H9 (cell line): ENCODE data around the gene SPATA25. TPM values are rescaled to one million over a fixed set of nuclear protein-coding genes. Genes with fewer than 3 reads are reported as not detected.

Experiments used
- DNase-seq: peaks from one replicate; pipeline ENCODE4 v3.0.0-alpha.2; 2017
- H2AFZ ChIP-seq: one replicate; pipeline ENCODE4 v1.6.1; 2013; ENCODE audit warnings: mild to moderate bottlenecking, low read length, control low read depth, moderate library complexity
- H2AK5ac ChIP-seq: 2 replicates; pipeline ENCODE4 v1.6.1; 2013; ENCODE audit warnings: low read length, control low read depth, mixed read lengths; ENCODE audit not compliant: insufficient read length
- H2BK120ac ChIP-seq: one replicate; pipeline ENCODE4 v1.6.1; 2013; ENCODE audit warnings: low read depth, mild to moderate bottlenecking, low read length, control low read depth, inconsistent platforms; ENCODE audit not compliant: poor library complexity, severe bottlenecking
- H2BK12ac ChIP-seq: 2 replicates; pipeline ENCODE4 v1.6.1; 2013; ENCODE audit warnings: low read length, control low read depth, mixed read lengths, low read depth; ENCODE audit not compliant: insufficient read length
- H2BK15ac ChIP-seq: 2 replicates; pipeline ENCODE4 v1.6.1; 2013; ENCODE audit warnings: low read depth, low read length, control low read depth
- H2BK20ac ChIP-seq: one replicate; pipeline ENCODE4 v1.6.1; 2013; ENCODE audit warnings: low read depth, mild to moderate bottlenecking, low read length, control low read depth, inconsistent platforms; ENCODE audit not compliant: poor library complexity, severe bottlenecking
- H2BK5ac ChIP-seq: 2 replicates; pipeline ENCODE4 v1.6.1; 2013; ENCODE audit warnings: low read length, control low read depth, mixed read lengths; ENCODE audit not compliant: insufficient read length
- H3K14ac ChIP-seq: 2 replicates; pipeline ENCODE4 v1.6.1; 2013; ENCODE audit warnings: low read length, control low read depth; ENCODE audit not compliant: insufficient read depth
- H3K18ac ChIP-seq: 2 replicates; pipeline ENCODE4 v1.6.1; 2013; ENCODE audit warnings: low read depth, mild to moderate bottlenecking, mixed read lengths, low read length, control low read depth; ENCODE audit not compliant: insufficient read length
- H3K23ac ChIP-seq: 2 replicates; pipeline ENCODE4 v1.6.1; 2013; ENCODE audit warnings: low read length, control low read depth, mixed read lengths, low read depth; ENCODE audit not compliant: insufficient read length
- H3K23me2 ChIP-seq: 2 replicates; pipeline ENCODE4 v1.6.1; 2013; ENCODE audit warnings: low read depth, mild to moderate bottlenecking, mixed read lengths, low read length, control low read depth; ENCODE audit not compliant: insufficient read length, poor library complexity, severe bottlenecking
- H3K27ac ChIP-seq: 2 replicates; pipeline ENCODE4 v1.5.1; 2013; ENCODE audit warnings: low read length, control low read depth, mixed read lengths, low read depth; ENCODE audit not compliant: insufficient read length
- H3K27me3 ChIP-seq: 2 replicates; pipeline ENCODE4 v1.6.1; 2013; ENCODE audit warnings: low read length, control low read depth, inconsistent platforms; ENCODE audit not compliant: insufficient read depth
- H3K4ac ChIP-seq: 2 replicates; pipeline ENCODE4 v1.6.1; 2013; ENCODE audit warnings: low read depth, mild to moderate bottlenecking, control low read depth, inconsistent platforms, low read length, moderate library complexity
- H3K4me1 ChIP-seq: 2 replicates; pipeline ENCODE4 v1.6.1; 2013; ENCODE audit warnings: low read length, control low read depth, inconsistent platforms; ENCODE audit not compliant: insufficient read depth
- H3K4me2 ChIP-seq: 2 replicates; pipeline ENCODE4 v1.6.1; 2013; ENCODE audit warnings: low read length, control low read depth, mixed read lengths; ENCODE audit not compliant: insufficient read length, insufficient read depth
- H3K56ac ChIP-seq: 2 replicates; pipeline ENCODE4 v1.6.1; 2013; ENCODE audit warnings: low read depth, mild to moderate bottlenecking, mixed read lengths, low read length, control low read depth; ENCODE audit not compliant: insufficient read length
- H3K79me1 ChIP-seq: 2 replicates; pipeline ENCODE4 v1.6.1; 2013; ENCODE audit warnings: low read depth, mild to moderate bottlenecking, moderate library complexity, low read length, control low read depth, inconsistent platforms; ENCODE audit not compliant: insufficient read depth, poor library complexity, severe bottlenecking
- H3K79me2 ChIP-seq: 2 replicates; pipeline ENCODE4 v1.6.1; 2013; ENCODE audit warnings: low read length, control low read depth, inconsistent platforms; ENCODE audit not compliant: insufficient read depth
- H3K9ac ChIP-seq: 2 replicates; pipeline ENCODE4 v1.6.1; 2013; ENCODE audit warnings: low read length, control low read depth, mixed read lengths; ENCODE audit not compliant: insufficient read length; ENCODE audit errors: extremely low read depth
- H3K9me3 ChIP-seq: one replicate; pipeline ENCODE4 v1.6.1; 2013; ENCODE audit warnings: low read depth, low read length, inconsistent platforms; ENCODE audit not compliant: control insufficient read depth
- H3T11ph ChIP-seq: one replicate; pipeline ENCODE4 v1.6.1; 2013; ENCODE audit warnings: mild to moderate bottlenecking, low read length, control low read depth, inconsistent platforms
- H4K20me1 ChIP-seq: one replicate; pipeline ENCODE4 v1.6.1; 2013; ENCODE audit not compliant: control insufficient read depth, insufficient read length, insufficient read depth
- H4K5ac ChIP-seq: 2 replicates; pipeline ENCODE4 v1.6.1; 2013; ENCODE audit warnings: low read depth, mild to moderate bottlenecking, mixed read lengths, low read length, control low read depth; ENCODE audit not compliant: insufficient read length
- H4K8ac ChIP-seq: replicated peaks from 2 replicates; pipeline ENCODE4 v1.6.1; 2013; ENCODE audit warnings: low read length, control low read depth, mixed read lengths, low read depth; ENCODE audit not compliant: insufficient read length
- H4K91ac ChIP-seq: 2 replicates; pipeline ENCODE4 v1.6.1; 2013; ENCODE audit warnings: low read depth, mild to moderate bottlenecking, moderate library complexity, mixed read lengths, low read length, control low read depth; ENCODE audit not compliant: insufficient read length
- H3K27ac Mint-ChIP-seq, 3 experiments: 2 replicates in 2 of 3; 3 replicates in 1 of 3; pipeline ENCODE4 v1.8.0; 2020 to 2021; ENCODE audit warnings: mixed read lengths in 3 of 3, mild to moderate bottlenecking in 1 of 3, moderate library complexity in 1 of 3
- H3K27me3 Mint-ChIP-seq: 2 replicates; pipeline ENCODE4 v1.8.0; 2021; ENCODE audit warnings: low read depth, mild to moderate bottlenecking, moderate library complexity, mixed read lengths
- H3K36me3 Mint-ChIP-seq, 3 experiments: 2 replicates in 2 of 3; 3 replicates in 1 of 3; pipeline ENCODE4 v1.8.0; 2020 to 2021; ENCODE audit warnings: low read depth in 3 of 3, mixed read lengths in 3 of 3; ENCODE audit not compliant: insufficient read depth in 1 of 3
- H3K4me1 Mint-ChIP-seq, 2 experiments: 2 replicates each; pipeline ENCODE4 v1.8.0; 2020; ENCODE audit warnings: mixed read lengths in 2 of 2
- H3K4me3 Mint-ChIP-seq, 2 experiments: 2 replicates in 1 of 2; 3 replicates in 1 of 2; pipeline ENCODE4 v1.8.0; 2020 to 2021; ENCODE audit warnings: mild to moderate bottlenecking in 2 of 2, mixed read lengths in 2 of 2, moderate library complexity in 1 of 2
- H3K9me3 Mint-ChIP-seq, 2 experiments: 2 replicates in 1 of 2; 3 replicates in 1 of 2; pipeline ENCODE4 v1.8.0; 2020; ENCODE audit warnings: mild to moderate bottlenecking in 2 of 2, mixed read lengths in 2 of 2, moderate library complexity in 1 of 2
- WGBS: extraction: QIAGEN DNeasy Blood & Tissue Kit; methylation state at CpG from one replicate; pipeline ENCODE4 v1.1.7; 2013; ENCODE audit warnings: missing lambda C conversion rate, low lambda C conversion rate, mixed read lengths; ENCODE audit not compliant: insufficient read length; ENCODE audit errors: extremely low coverage; 5-methylcytosine and 5-hydroxymethylcytosine counted together
- total RNA-seq: library from RNA; stranded (reverse); gene quantifications from 2 replicates; pipeline ENCODE4 v1.2.1, GENCODE V29; 2021
- TF ChIP-seq, protein P1 (sequence below): fragments of 200-600 bp; sonication (generic); conservative IDR thresholded peaks from 3 replicates; pipeline ENCODE4 v1.8.0; 2021; ENCODE audit warnings: antibody characterized with exemption, mild to moderate bottlenecking

SPATA25 gene
- total RNA-seq, 1 experiment from 2014 or later = 2.4 TPM

DNA sequence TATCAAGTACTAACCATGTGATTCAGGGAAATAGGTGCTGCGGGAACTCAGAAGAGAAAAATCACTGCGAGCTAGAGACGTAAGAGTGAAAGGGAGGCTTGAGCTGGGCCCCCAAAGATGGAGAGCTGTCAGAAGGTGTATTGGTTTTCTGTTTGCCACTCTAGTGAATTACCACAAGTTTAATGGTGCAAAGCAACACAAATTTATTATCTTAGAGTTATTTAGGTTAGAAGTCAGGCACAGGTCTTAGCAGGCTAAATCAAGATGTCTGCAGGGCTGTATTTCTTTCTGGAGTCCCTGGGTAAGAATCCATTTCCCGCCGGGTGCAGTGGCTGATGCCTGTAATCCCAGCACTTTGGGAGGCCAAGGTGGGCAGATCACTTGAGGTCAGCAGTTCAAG, 27.5 kb downstream of the SPATA25 start:
- Histone ChIP-seq H3K18ac (no peak overlapping the region), H3K4me2 (no peak overlapping the region), H3K79me1 (no peaks in the 10 kb centered on the region), H4K91ac (no peak overlapping the region), H3K27me3 (no peaks in the 10 kb centered on the region), H2BK20ac (no peak overlapping the region), H4K20me1 (peaks cover 2% of the 10 kb centered on the region), H4K8ac (no peak overlapping the region), H3K56ac (no peak overlapping the region), H4K5ac (no peak overlapping the region), H3K79me2 (peaks cover 3% of the 10 kb centered on the region; the same call in 1 of the 2 replicates), H3K4ac (no peak overlapping the region), H3T11ph (no peak overlapping the region), H2AK5ac (no peak overlapping the region), H3K4me1 (peaks cover 5% of the 10 kb centered on the region; the same call in 1 of the 2 replicates), H3K9me3 (no peaks in the 10 kb centered on the region), H3K23me2 (peaks cover 5% of the 10 kb centered on the region), H3K27ac (no peak overlapping the region), H2BK120ac (no peak overlapping the region), H2BK15ac (no peak overlapping the region), H3K9ac (no peak overlapping the region), H2AFZ (no peak overlapping the region), H2BK12ac (no peak overlapping the region), H3K23ac (no peak overlapping the region), H2BK5ac (no peak overlapping the region), H3K14ac (no peak overlapping the region)
- TF ChIP-seq, protein P1, sequence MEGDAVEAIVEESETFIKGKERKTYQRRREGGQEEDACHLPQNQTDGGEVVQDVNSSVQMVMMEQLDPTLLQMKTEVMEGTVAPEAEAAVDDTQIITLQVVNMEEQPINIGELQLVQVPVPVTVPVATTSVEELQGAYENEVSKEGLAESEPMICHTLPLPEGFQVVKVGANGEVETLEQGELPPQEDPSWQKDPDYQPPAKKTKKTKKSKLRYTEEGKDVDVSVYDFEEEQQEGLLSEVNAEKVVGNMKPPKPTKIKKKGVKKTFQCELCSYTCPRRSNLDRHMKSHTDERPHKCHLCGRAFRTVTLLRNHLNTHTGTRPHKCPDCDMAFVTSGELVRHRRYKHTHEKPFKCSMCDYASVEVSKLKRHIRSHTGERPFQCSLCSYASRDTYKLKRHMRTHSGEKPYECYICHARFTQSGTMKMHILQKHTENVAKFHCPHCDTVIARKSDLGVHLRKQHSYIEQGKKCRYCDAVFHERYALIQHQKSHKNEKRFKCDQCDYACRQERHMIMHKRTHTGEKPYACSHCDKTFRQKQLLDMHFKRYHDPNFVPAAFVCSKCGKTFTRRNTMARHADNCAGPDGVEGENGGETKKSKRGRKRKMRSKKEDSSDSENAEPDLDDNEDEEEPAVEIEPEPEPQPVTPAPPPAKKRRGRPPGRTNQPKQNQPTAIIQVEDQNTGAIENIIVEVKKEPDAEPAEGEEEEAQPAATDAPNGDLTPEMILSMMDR = no peak
- no peak overlapping the region for H3K4me3 Mint-ChIP-seq
- no peak overlapping the region for H3K27ac Mint-ChIP-seq
- H3K27me3 Mint-ChIP-seq = no peaks in the 10 kb centered on the region
- no peaks in the 10 kb centered on the region for H3K9me3 Mint-ChIP-seq
- peaks cover 2 to 7% (median 3%) of the 10 kb centered on the region in 3 experiments; a peak in 3 of 7 replicates for H3K36me3 Mint-ChIP-seq
- H3K4me1 Mint-ChIP-seq = peaks cover 32 to 35% of the 10 kb centered on the region in 2 experiments
- DNase-seq = no peak
- no CpG with 5 or more reads among the region's 5 CpGs for WGBS
